ENCODE results near the gene AS3MT. TPM values are rescaled to one million over a fixed set of nuclear protein-coding genes. Genes with fewer than 3 reads are reported as not detected.

AS3MT gene
- total RNA-seq, 2 donors from 2014 or later: 5.6 to 6.2 TPM

GRCh38 chr10:102827597-102827975 is 41.7 kb upstream of the AS3MT start:
- Histone ChIP-seq H3K4me3 (no peak overlapping the region), H3K4me1 (ENCODE audit: control insufficient read depth in 1 of 2, low read depth in 2 of 2) (no peaks in the 10 kb centered on the region), H3K27ac (no peak overlapping the region), H3K36me3 (no peaks in the 10 kb centered on the region), H3K9me3 (no peaks in the 10 kb centered on the region), H3K27me3 (replicated peaks; ENCODE audit: insufficient read depth) (no peaks in the 10 kb centered on the region)
- no peak for TF ChIP-seq CTCF (IDR thresholded peaks at IDR 0.05)
- ATAC-seq (ENCODE audit: insufficient number of reproducible peaks, low FRiP score, low read depth) (no peak), DNase-seq (ENCODE audit: low spot score) (no peak)

- H3K4me3 ChIP-seq: no peak overlapping the region
- H3K4me1 ChIP-seq (ENCODE audit: control insufficient read depth in 1 of 2, low read depth in 2 of 2): peaks cover 0 to 5% of the 10 kb centered on the region in 2 donors
- H3K9me3 ChIP-seq: no peaks in the 10 kb centered on the region
- H3K36me3 ChIP-seq: no peaks in the 10 kb centered on the region
- ATAC-seq (ENCODE audit: insufficient number of reproducible peaks, low FRiP score, low read depth) (no peak), DNase-seq (ENCODE audit: low spot score) (no peak)
- H3K27ac ChIP-seq: no peak overlapping the region
- TF ChIP-seq CTCF (IDR thresholded peaks at IDR 0.05): no peak
- H3K27me3 ChIP-seq (replicated peaks; ENCODE audit: insufficient read depth): no peaks in the 10 kb centered on the region
Measured at GRCh38 chr10:102831322-102832071, 37.8 kb upstream of the AS3MT start.

GRCh38 chr10:102832248-102832647 is 37.0 kb upstream of the AS3MT start:
- no peak overlapping the region for H3K4me3 ChIP-seq
- TF ChIP-seq CTCF (IDR thresholded peaks at IDR 0.05): no peak
- no peak overlapping the region for H3K27ac ChIP-seq
- H3K4me1 ChIP-seq (ENCODE audit: control insufficient read depth in 1 of 2, low read depth in 2 of 2): peaks cover 0 to 13% of the 10 kb centered on the region in 2 donors
- no peak for DNase-seq (ENCODE audit: low spot score)
- no peak for ATAC-seq (ENCODE audit: insufficient number of reproducible peaks, low FRiP score, low read depth)
- no peaks in the 10 kb centered on the region for H3K36me3 ChIP-seq
- no peaks in the 10 kb centered on the region for H3K9me3 ChIP-seq
- H3K27me3 ChIP-seq (replicated peaks; ENCODE audit: insufficient read depth): no peaks in the 10 kb centered on the region

GRCh38 chr10:102832987-102833386 is 36.3 kb upstream of the AS3MT start:
- H3K27ac ChIP-seq: no peak overlapping the region
- no peak overlapping the region for H3K4me3 ChIP-seq
- H3K27me3 ChIP-seq (replicated peaks; ENCODE audit: insufficient read depth): no peaks in the 10 kb centered on the region
- H3K36me3 ChIP-seq: no peaks in the 10 kb centered on the region
- DNase-seq (ENCODE audit: low spot score): no peak
- no peaks in the 10 kb centered on the region for H3K9me3 ChIP-seq
- no peak for TF ChIP-seq CTCF (IDR thresholded peaks at IDR 0.05)
- peaks cover 0 to 20% of the 10 kb centered on the region in 2 donors for H3K4me1 ChIP-seq (ENCODE audit: control insufficient read depth in 1 of 2, low read depth in 2 of 2)
- no peak for ATAC-seq (ENCODE audit: insufficient number of reproducible peaks, low FRiP score, low read depth)

GRCh38 chr10:102834143-102834542 is 35.1 kb upstream of the AS3MT start:
- H3K27ac ChIP-seq: no peak overlapping the region
- no peak for DNase-seq (ENCODE audit: low spot score)
- no peak for TF ChIP-seq CTCF (IDR thresholded peaks at IDR 0.05)
- ATAC-seq (ENCODE audit: insufficient number of reproducible peaks, low FRiP score, low read depth): no peak
- H3K4me3 ChIP-seq: no peak overlapping the region
- no peaks in the 10 kb centered on the region for H3K36me3 ChIP-seq
- H3K9me3 ChIP-seq: peaks cover 4% of the 10 kb centered on the region
- H3K27me3 ChIP-seq (replicated peaks; ENCODE audit: insufficient read depth): no peaks in the 10 kb centered on the region
- H3K4me1 ChIP-seq (ENCODE audit: control insufficient read depth in 1 of 2, low read depth in 2 of 2): peaks cover 0 to 20% of the 10 kb centered on the region in 2 donors

All from thoracic aorta (tissue), 2 donors.